ENCODE data around the gene AOPEP. TPM values are rescaled to one million over a fixed set of nuclear protein-coding genes. Genes with fewer than 3 reads are reported as not detected.

Gene AOPEP
- total RNA-seq, 1 experiment from 2014 or later = 14.4 TPM

DNA sequence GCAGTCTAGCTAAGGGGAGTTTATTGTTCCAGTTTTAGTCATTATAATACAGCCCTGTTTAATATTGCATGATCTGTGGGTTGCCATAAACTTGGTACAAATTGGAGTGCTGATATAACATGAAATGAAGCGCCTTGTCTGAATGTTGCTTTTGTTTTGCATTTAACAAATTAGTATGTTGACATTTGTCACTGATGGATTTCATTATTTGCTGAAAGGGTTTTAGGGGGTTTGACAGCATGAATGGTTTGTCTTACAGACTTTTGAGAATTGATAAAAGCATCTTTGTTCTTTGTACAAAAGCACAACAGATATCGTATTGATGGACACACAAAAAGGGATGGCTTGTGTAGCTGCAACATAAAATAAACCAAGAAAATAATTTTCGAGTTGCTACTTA is 178.3 kb downstream of the AOPEP start:
- peaks cover 42% of the 10 kb centered on the region for H3K4me1 Mint-ChIP-seq
- H3K27me3 Mint-ChIP-seq (ENCODE audit: low read depth) = no peaks in the 10 kb centered on the region
- POLR2A ChIA-PET = no interaction called here

More for the DNA sequence above, 178.3 kb downstream of the AOPEP start:
- CTCF ChIA-PET = interaction anchor here (0.8 to 1.1 kb wide), 2 partner anchors 9 to 263 kb away, joined by 3 read pairs; no protein-coding TSS in a partner anchor
- no peak for DNase-seq (ENCODE audit: low spot score)
- H3K4me3 Mint-ChIP-seq = no peak overlapping the region
- no peaks in the 10 kb centered on the region for H3K9me3 Mint-ChIP-seq
- H3K27ac Mint-ChIP-seq = no peak overlapping the region
- no peaks in the 10 kb centered on the region for H3K36me3 Mint-ChIP-seq
- no peak for ATAC-seq
- no peak for TF ChIP-seq TP53 (CRISPR knock-in tag; IDR thresholded peaks at IDR 0.05)
- TF ChIP-seq MAX (CRISPR knock-in tag; IDR thresholded peaks at IDR 0.05) = no peak
- no peak for TF ChIP-seq PRRX2 (CRISPR knock-in tag; IDR thresholded peaks at IDR 0.05)
- no peak for TF ChIP-seq GABPB1 (CRISPR knock-in tag; IDR thresholded peaks at IDR 0.05)
- no peak for TF ChIP-seq FOXJ3 (CRISPR knock-in tag; IDR thresholded peaks at IDR 0.05; ENCODE audit: borderline replicate concordance)
- no peak for TF ChIP-seq IRF1 (CRISPR knock-in tag; IDR thresholded peaks at IDR 0.05)
- TF ChIP-seq ESRRA (CRISPR knock-in tag; IDR thresholded peaks at IDR 0.05; ENCODE audit: borderline replicate concordance) = no peak
- TF ChIP-seq, protein P1, sequence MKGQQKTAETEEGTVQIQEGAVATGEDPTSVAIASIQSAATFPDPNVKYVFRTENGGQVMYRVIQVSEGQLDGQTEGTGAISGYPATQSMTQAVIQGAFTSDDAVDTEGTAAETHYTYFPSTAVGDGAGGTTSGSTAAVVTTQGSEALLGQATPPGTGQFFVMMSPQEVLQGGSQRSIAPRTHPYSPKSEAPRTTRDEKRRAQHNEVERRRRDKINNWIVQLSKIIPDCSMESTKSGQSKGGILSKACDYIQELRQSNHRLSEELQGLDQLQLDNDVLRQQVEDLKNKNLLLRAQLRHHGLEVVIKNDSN (CRISPR knock-in tag; IDR thresholded peaks at IDR 0.05) = no peak
- TF ChIP-seq ZBTB43 (CRISPR knock-in tag; IDR thresholded peaks at IDR 0.05) = no peak
- TF ChIP-seq AR (CRISPR knock-in tag; IDR thresholded peaks at IDR 0.05) = no peak
- TF ChIP-seq, protein P2, sequence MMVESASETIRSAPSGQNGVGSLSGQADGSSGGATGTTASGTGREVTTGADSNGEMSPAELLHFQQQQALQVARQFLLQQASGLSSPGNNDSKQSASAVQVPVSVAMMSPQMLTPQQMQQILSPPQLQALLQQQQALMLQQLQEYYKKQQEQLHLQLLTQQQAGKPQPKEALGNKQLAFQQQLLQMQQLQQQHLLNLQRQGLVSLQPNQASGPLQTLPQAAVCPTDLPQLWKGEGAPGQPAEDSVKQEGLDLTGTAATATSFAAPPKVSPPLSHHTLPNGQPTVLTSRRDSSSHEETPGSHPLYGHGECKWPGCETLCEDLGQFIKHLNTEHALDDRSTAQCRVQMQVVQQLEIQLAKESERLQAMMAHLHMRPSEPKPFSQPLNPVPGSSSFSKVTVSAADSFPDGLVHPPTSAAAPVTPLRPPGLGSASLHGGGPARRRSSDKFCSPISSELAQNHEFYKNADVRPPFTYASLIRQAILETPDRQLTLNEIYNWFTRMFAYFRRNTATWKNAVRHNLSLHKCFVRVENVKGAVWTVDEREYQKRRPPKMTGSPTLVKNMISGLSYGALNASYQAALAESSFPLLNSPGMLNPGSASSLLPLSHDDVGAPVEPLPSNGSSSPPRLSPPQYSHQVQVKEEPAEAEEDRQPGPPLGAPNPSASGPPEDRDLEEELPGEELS (CRISPR knock-in tag; IDR thresholded peaks at IDR 0.05) = no peak
- TF ChIP-seq ZNF121 (CRISPR knock-in tag; IDR thresholded peaks at IDR 0.05) = no peak
- TF ChIP-seq NFATC4 (CRISPR knock-in tag; IDR thresholded peaks at IDR 0.05) = no peak
- TF ChIP-seq ZNF263 (CRISPR knock-in tag; IDR thresholded peaks at IDR 0.05; ENCODE audit: low read depth) = no peak
- TF ChIP-seq FOXK1 (CRISPR knock-in tag; IDR thresholded peaks at IDR 0.05) = no peak
- TF ChIP-seq NR3C1 (CRISPR knock-in tag; conservative IDR thresholded peaks at IDR 0.05; ENCODE audit: low read depth) = no peak
- no peak for TF ChIP-seq EMX1 (CRISPR knock-in tag; IDR thresholded peaks at IDR 0.05)
- no peak for TF ChIP-seq E2F1 (CRISPR knock-in tag; IDR thresholded peaks at IDR 0.05)

Measured in WTC11 (cell line).